Activated CD4-positive, alpha-beta T cell treated with anti-CD3 and anti-CD28 coated beads, Interleukin-2, amount 10 ng/mL, durations not matched to agents 24 days and 14 days (primary cell): Measurements from ENCODE around the gene TXNRD1. TPM values are rescaled to one million over a fixed set of nuclear protein-coding genes. Genes with fewer than 3 reads are reported as not detected.

Source experiments
- total RNA-seq: library from RNA; stranded (reverse); gene quantifications from 2 replicates; pipeline ENCODE4 v1.2.3, GENCODE V29; 2022

Gene TXNRD1
- total RNA-seq, 1 donor from 2014 or later, result 99.7 TPM

Other genes starting within 250 kb of the TXNRD1 start
- gene TDG, start 249.9 kb upstream of the TXNRD1 start, total RNA-seq, result 74.5 and 76.4 TPM in 2 replicates
- 0.31 TPM in 1 of 2 replicates, not detected in the other for gene GLT8D2, start 165.6 kb upstream of the TXNRD1 start, total RNA-seq
- gene HCFC2, start 151.2 kb upstream of the TXNRD1 start, total RNA-seq, result 8.2 and 8.6 TPM in 2 replicates
- 25.4 and 28.6 TPM in 2 replicates for gene NFYB, start 77.6 kb upstream of the TXNRD1 start, total RNA-seq
- gene EID3, start 88.0 kb downstream of the TXNRD1 start, total RNA-seq, result 9.0 and 9.7 TPM in 2 replicates
- gene CHST11, start 241.2 kb downstream of the TXNRD1 start, total RNA-seq, result 44.9 and 46.2 TPM in 2 replicates